RWPE2 (cell line): ENCODE measurements around the gene MSN.

Experiments
- ATAC-seq: fragments of 200-7000 bp; cut with Tn5 transposase; 3 replicates; pipeline ENCODE4 v1.9.1; 2021; ENCODE audit warnings: low read depth
- DNase-seq: peaks from one replicate; pipeline ENCODE4 v3.0.0-alpha.2; 2020; ENCODE audit warnings: low spot score
- H3K27ac ChIP-seq: fragments of 450-650 bp; 2 replicates; pipeline ENCODE4 v1.5.1; 2017; ENCODE audit warnings: mild to moderate bottlenecking; ENCODE audit not compliant: poor library complexity, severe bottlenecking
- H3K27me3 ChIP-seq: fragments of 250-450 bp; sonication (Bioruptor Pico); 2 replicates; pipeline ENCODE4 v1.5.1; 2021; ENCODE audit warnings: mild to moderate bottlenecking, moderate library complexity; ENCODE audit not compliant: insufficient read depth, poor library complexity, severe bottlenecking
- H3K36me3 ChIP-seq: fragments of 250-450 bp; sonication (Bioruptor Pico); 2 replicates; pipeline ENCODE4 v1.5.1; 2020; ENCODE audit warnings: low read depth, mild to moderate bottlenecking, moderate library complexity
- H3K4me1 ChIP-seq: fragments of 250-450 bp; sonication (Bioruptor Pico); 2 replicates; pipeline ENCODE4 v1.5.1; 2021; ENCODE audit warnings: mild to moderate bottlenecking, moderate library complexity; ENCODE audit not compliant: insufficient read depth, poor library complexity, severe bottlenecking
- H3K4me3 ChIP-seq: fragments of 250-450 bp; sonication (Bioruptor Pico); 2 replicates; pipeline ENCODE4 v1.5.1; 2021; ENCODE audit warnings: mild to moderate bottlenecking, moderate library complexity; ENCODE audit not compliant: severe bottlenecking
- H3K9me3 ChIP-seq: fragments of 250-450 bp; sonication (Bioruptor Pico); 2 replicates; pipeline ENCODE4 v1.5.1; 2021; ENCODE audit warnings: mild to moderate bottlenecking, moderate library complexity; ENCODE audit not compliant: severe bottlenecking
- TF ChIP-seq, protein P1 (sequence below): fragments of 450-650 bp; IDR thresholded peaks from one replicate; pipeline ENCODE4 v1.5.1; 2017; ENCODE audit warnings: mild to moderate bottlenecking, moderate library complexity; ENCODE audit not compliant: poor library complexity, severe bottlenecking

MSN gene

GRCh38 chrX:65706041-65706828 is 38.8 kb downstream of the MSN start:
- Histone ChIP-seq H3K36me3 (peaks cover 21% of the 10 kb centered on the region), H3K4me1 (peaks cover 17% of the 10 kb centered on the region), H3K4me3 (no peak overlapping the region), H3K9me3 (no peaks in the 10 kb centered on the region), H3K27me3 (no peaks in the 10 kb centered on the region), H3K27ac (peak overlapping the region; percentile 78)
- TF ChIP-seq, protein P1, sequence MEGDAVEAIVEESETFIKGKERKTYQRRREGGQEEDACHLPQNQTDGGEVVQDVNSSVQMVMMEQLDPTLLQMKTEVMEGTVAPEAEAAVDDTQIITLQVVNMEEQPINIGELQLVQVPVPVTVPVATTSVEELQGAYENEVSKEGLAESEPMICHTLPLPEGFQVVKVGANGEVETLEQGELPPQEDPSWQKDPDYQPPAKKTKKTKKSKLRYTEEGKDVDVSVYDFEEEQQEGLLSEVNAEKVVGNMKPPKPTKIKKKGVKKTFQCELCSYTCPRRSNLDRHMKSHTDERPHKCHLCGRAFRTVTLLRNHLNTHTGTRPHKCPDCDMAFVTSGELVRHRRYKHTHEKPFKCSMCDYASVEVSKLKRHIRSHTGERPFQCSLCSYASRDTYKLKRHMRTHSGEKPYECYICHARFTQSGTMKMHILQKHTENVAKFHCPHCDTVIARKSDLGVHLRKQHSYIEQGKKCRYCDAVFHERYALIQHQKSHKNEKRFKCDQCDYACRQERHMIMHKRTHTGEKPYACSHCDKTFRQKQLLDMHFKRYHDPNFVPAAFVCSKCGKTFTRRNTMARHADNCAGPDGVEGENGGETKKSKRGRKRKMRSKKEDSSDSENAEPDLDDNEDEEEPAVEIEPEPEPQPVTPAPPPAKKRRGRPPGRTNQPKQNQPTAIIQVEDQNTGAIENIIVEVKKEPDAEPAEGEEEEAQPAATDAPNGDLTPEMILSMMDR, result no peak
- DNase-seq (peak; percentile 48), ATAC-seq (peak; percentile 76)

GRCh38 chrX:65707151-65707550 is 39.7 kb downstream of the MSN start:
- Histone ChIP-seq H3K27me3 (no peaks in the 10 kb centered on the region), H3K9me3 (no peaks in the 10 kb centered on the region), H3K27ac (peak overlapping the region; percentile 78), H3K4me3 (no peak overlapping the region), H3K36me3 (peaks cover 21% of the 10 kb centered on the region), H3K4me1 (peaks cover 17% of the 10 kb centered on the region)
- no peak for ATAC-seq
- TF ChIP-seq, protein P1, result no peak
- DNase-seq, result no peak

DNA sequence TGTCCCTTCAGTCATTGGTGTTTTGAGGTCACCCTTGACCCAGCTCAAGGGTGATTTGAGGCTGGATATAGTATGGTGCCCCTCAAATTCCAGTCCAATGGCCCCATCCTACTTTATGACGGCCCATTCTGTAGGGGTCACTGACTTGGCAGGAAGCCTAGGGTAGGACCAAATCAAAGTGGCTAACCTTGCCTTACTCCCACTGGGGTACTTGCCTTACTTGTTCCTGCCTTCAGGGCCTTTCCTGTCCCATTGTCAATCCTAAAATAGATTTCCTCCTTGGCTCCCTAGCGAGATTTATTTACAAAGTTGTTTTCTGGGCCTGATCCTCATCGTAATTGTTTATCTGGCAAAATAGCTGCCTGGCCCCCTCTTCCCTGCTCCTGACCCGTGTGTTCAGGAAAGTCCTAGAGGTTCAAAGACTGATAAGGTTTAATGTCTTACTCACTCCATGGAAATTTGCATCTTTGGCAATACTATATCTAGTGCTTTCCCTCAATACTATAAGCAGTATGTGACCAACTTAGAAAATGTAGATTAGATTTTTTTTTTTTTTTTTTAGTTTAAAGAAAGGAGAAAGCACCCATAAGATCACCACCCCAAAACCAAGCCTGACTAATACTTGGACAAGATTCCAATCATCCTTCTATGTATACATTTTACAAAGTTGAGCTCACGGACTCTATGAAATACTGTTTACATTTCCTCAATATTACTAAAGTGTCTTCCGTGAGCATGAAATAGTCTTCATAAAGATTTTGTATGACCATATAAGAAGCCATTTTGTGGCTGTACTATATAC is 44.8 kb downstream of the MSN start:
- Histone ChIP-seq H3K9me3 (no peaks in the 10 kb centered on the region), H3K27me3 (no peaks in the 10 kb centered on the region), H3K36me3 (peaks cover 22% of the 10 kb centered on the region), H3K4me1 (no peaks in the 10 kb centered on the region), H3K4me3 (no peak overlapping the region), H3K27ac (no peak overlapping the region)
- DNase-seq (no peak), ATAC-seq (no peak)
- TF ChIP-seq, protein P1, result no peak

DNA sequence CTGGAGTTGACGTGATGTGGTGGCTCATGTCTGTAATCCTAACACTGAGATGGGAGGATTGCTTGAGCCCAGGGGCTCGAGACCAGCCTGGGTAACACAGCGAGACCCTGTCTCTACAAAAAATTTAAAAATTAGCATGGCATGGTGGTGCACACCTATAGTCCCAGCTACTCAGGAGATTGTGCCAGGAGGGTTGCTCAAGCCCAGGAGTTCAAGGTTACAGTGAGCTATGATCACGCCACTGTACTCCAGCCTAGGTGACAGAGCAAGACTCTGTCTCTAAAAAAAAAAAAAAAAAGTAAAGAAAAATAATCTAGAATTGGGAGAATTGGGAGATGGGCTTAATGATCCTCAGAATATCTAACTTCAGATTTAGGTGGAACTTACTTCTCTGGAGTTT is 51.1 kb downstream of the MSN start:
- peaks cover 33% of the 10 kb centered on the region for H3K36me3 ChIP-seq
- H3K9me3 ChIP-seq, result no peaks in the 10 kb centered on the region
- ATAC-seq, result no peak
- TF ChIP-seq, protein P1, result no peak
- H3K4me1 ChIP-seq, result no peaks in the 10 kb centered on the region
- no peaks in the 10 kb centered on the region for H3K27me3 ChIP-seq
- no peak for DNase-seq
- no peak overlapping the region for H3K27ac ChIP-seq
- no peak overlapping the region for H3K4me3 ChIP-seq
